ENCODE data around the gene OLFML1. TPM values are rescaled to one million over a fixed set of nuclear protein-coding genes. Genes with fewer than 3 reads are reported as not detected.
A peak's percentile ranks its signal among the peaks of the same experiment; 100 is the strongest.

The OLFML1 gene
- polyA plus RNA-seq, 1 donor: 35.0 TPM

DNA sequence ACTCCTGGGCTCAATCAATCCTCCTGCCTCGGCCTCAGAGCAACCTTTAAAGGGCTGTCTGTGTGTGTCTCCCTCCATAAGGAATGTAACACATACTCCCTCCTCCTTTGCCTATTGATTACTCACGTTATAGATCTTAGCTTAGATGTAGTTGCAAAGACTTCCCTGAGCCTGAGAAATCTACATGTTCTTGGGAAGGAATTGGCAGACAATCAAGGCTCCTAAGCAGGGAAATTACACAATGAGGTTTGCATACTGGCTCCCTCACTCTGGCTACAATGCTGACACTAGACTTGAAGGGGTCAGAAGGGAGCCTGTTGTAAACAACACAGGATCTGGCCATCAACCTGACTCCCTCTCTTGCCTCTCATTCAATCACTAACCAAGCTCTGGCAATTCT is 5.2 kb upstream of the OLFML1 start:
- DNase-seq (ENCODE audit: low read depth): no peak

- no peak for DNase-seq (ENCODE audit: low read depth)
Measured at GRCh38 chr11:7484131-7484530, 1.2 kb upstream of the OLFML1 start.

- no peak for DNase-seq (ENCODE audit: low read depth)
Measured at GRCh38 chr11:7484645-7485044, 661 bp upstream of the OLFML1 start.

- no peak for DNase-seq (ENCODE audit: low read depth)
Measured at GRCh38 chr11:7486098-7486780, 933 bp downstream of the OLFML1 start.

DNA sequence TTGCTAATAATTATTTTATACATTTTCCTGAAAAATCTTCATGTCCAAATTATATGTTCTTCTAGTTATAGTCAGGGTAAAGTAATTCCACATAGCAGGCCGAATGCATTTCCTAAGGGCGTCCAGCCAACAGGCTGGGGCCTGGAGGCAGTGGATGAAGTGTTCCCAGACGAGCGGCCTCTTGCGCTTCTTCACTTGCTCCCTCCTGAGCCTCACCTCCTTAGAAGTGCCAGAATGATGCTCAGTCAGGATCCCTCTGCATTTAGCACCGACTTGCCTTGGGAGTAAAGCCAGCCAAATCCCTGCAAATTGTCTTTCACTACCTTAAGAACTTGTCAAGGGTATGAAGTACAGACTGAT is 1.5 kb downstream of the OLFML1 start:
- DNase-seq (ENCODE audit: low read depth): peak; percentile 51

DNA sequence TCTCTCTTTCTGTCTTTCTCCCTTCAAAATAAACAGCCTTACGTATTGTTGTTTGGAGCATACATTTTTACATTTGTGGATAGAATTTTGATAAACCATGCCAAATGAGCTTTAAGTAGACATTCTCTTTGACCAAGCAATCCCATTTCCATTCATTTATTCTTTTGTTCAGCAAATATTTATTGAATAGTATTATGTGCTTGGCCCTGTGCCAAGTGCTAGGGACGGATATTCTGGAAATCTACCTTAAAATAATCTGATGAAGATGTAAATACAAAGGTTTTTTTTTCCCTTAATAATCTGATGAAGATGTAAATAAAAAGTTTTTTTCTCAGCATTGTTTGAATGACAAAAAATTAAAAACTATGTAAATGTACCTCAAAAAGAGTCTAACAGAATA is 2.1 kb downstream of the OLFML1 start:
- DNase-seq (ENCODE audit: low read depth): no peak

DNA sequence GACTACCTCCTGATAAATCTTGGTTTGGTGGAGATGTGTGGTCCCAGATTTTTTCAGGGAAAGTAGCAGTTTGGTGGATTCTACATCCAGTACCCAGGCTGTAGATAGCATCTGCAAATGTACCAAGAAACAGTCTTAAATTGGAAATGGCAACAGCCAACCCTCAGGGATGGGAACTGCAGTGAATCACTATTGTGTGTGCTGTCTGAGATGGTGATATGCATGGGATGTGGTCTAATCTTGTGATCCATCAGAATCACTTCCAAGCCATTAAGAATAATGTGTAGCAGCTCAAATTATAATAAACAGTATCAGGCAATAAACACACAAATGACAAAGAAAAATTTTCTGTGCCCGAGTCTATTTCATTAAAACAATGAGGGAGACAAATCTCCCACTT is 3.4 kb downstream of the OLFML1 start:
- DNase-seq (ENCODE audit: low read depth): no peak

DNA sequence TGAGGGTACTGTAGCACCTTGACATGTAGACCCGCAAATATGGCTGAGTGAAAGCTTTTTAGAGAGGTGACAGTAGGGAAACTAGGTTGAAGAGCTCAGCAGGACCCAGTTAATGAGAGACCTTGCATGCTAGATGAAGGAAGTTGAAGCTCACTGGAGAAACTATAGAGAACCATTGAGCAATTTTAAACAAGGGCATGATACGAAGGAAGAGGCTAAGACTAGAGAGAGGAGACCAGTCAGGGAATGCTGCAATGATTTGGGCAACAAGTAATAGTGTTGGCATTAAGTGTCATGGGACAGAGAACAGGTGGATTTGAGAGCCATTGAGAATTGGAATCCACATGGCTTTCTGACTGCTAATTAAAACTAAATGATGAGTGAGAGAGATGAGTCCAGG is 4.1 kb downstream of the OLFML1 start:
- no peak for DNase-seq (ENCODE audit: low read depth)

- DNase-seq (ENCODE audit: low read depth): no peak
Measured at GRCh38 chr11:7490054-7490453, 4.7 kb downstream of the OLFML1 start.

DNA sequence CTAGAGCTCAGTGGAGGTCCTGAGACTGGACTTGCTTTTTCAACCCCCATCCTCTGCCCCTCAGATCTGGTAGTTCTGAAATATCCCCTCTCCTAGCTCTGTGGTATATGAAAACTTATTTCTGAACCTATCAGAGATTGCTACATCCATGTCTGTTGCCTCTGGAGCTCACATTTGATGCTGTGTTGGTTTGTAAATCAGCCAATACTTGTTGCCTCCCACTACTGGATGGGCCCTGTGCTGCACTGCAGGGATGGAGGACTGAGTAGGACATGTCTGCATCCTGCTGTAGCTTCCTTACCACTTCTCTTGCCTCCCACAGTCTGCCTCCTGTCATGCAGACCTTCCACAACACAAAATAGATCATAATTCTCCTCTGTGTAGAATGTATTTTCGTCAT is 5.2 kb downstream of the OLFML1 start:
- DNase-seq (ENCODE audit: low read depth): no peak

- DNase-seq (ENCODE audit: low read depth): no peak
Measured at GRCh38 chr11:7492253-7492652, 6.9 kb downstream of the OLFML1 start.

- no peak for DNase-seq (ENCODE audit: low read depth)
Measured at GRCh38 chr11:7493670-7494069, 8.4 kb downstream of the OLFML1 start.

DNA sequence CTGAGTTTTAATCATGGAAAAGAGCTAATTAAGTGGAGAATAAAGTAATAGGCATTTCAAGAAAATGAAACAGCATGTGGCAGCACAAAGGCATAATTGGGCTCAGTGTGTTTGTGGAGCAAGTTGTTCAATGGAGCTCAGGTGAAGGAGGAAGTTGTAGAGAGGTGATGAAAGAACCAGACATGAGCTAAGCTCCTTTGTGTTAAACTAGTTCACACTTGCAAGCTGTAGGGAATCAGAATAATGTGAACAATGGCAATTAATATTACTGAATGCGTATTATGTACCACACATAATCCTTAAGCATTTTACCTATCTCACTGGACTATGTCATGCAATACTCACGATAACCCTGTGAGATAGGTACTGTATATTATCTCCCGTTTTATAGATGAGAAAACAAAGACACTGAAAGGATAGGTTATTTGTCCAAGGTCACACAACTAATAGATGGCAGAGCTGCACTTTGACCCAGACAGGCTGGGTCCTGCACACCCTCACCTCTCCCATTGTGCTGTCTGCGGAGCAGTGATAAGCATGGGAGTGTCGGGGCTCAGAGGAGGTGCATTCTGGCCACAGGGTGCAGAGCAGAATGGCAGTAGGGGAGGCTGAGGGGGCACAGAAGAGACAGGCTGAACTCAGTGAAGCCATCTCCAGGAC is 8.9 kb downstream of the OLFML1 start:
- DNase-seq (ENCODE audit: low read depth): no peak

DNA sequence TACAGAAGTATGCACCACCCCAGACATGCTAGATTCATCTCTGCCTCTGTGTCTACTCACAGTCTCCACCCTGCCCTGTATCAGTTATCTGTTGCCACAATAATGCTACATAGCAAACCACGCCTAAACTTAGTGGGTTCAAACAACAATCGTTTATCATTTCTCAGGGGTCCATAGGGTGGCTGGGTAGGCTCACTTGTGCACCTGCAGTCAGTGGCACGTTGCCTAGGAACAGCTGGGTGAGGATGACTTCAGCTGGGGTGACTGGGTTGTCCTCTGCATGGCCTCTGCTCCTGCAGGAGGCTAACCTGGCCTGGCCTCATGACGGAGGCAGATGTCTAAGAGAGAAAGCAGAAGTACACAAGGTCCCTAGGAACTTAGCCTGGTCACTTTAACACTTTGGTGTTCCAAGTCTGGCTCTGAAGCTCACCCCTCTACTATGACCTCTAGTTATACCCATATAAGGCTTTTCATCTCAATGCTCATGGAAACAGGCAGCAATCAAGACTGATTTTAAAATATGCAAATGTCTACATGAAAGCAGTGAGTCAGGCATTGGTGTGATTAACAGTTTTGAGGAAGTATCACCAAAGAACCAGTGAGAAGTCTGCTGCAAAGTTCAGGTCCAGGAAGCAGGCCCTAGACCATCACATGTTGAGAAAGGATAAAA is 10.7 kb downstream of the OLFML1 start:
- no peak for DNase-seq (ENCODE audit: low read depth)

GRCh38 chr11:7498193-7498592 is 12.9 kb downstream of the OLFML1 start:
- no peak for DNase-seq (ENCODE audit: low read depth)

GRCh38 chr11:7499081-7499480 is 13.8 kb downstream of the OLFML1 start:
- DNase-seq (ENCODE audit: low read depth): no peak

GRCh38 chr11:7500251-7500650 is 14.9 kb downstream of the OLFML1 start:
- DNase-seq (ENCODE audit: low read depth): no peak

DNA sequence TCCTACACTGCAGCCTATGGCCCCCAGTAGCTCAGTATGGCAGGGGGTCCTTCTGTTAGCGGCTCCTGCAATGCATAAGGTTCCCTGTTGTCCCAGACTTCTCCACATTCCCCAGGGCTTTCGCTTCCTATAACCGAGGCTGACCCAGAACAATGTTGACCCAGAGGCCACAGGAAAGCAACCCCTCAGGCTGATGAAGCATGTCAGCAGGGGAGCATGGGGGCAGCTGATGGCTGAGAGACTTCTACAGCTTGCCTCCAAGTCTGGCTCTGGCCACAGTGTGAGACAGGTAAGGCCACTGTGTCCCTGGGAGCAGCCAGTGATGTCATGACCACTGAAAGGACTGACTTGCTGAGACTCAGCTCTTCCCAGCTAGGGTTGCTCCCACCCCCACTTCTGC is 15.9 kb downstream of the OLFML1 start:
- no peak for DNase-seq (ENCODE audit: low read depth)

DNA sequence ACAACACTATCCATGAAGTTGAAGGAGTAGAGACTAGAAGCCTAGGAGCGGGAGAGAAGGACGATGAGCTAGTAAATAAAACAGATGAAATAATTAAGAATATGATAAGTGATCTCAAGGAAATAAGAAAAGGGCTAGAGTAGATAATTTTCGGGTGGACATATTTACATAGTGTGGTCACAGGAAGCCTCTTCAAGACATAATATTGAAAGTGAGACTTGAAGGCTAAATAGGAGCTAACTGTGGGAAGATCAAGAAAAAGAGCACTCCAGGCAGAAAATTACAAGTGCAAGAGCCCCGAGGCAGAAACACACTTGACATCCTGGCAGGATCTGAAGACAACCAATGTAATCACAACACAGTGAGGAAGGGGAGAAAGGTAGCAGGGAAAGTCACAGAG is 16.6 kb downstream of the OLFML1 start:
- no peak for DNase-seq (ENCODE audit: low read depth)

- no peak for DNase-seq (ENCODE audit: low read depth)
Measured at GRCh38 chr11:7506243-7506642, 20.9 kb downstream of the OLFML1 start.

GRCh38 chr11:7508087-7508486 is 22.8 kb downstream of the OLFML1 start:
- DNase-seq (ENCODE audit: low read depth): no peak

DNA sequence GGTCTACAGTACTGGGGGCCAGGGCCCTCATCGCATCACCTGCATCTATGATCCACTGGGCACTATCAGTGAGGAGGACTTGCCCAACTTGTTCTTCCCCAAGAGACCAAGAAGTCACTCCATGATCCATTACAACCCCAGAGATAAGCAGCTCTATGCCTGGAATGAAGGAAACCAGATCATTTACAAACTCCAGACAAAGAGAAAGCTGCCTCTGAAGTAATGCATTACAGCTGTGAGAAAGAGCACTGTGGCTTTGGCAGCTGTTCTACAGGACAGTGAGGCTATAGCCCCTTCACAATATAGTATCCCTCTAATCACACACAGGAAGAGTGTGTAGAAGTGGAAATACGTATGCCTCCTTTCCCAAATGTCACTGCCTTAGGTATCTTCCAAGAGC is 24.7 kb downstream of the OLFML1 start:
- no peak for DNase-seq (ENCODE audit: low read depth)

GRCh38 chr11:7511401-7511800 is 26.1 kb downstream of the OLFML1 start:
- DNase-seq (ENCODE audit: low read depth): no peak

Measured in forelimb muscle (tissue), 1 donor.